ENCODE results near the gene PLEKHA8. TPM values are rescaled to one million over a fixed set of nuclear protein-coding genes. Genes with fewer than 3 reads are reported as not detected.

Gene PLEKHA8
- total and polyA plus RNA-seq, 3 experiments from 2014 or later: 3.7 to 10.0 (median 9.0) TPM

DNA sequence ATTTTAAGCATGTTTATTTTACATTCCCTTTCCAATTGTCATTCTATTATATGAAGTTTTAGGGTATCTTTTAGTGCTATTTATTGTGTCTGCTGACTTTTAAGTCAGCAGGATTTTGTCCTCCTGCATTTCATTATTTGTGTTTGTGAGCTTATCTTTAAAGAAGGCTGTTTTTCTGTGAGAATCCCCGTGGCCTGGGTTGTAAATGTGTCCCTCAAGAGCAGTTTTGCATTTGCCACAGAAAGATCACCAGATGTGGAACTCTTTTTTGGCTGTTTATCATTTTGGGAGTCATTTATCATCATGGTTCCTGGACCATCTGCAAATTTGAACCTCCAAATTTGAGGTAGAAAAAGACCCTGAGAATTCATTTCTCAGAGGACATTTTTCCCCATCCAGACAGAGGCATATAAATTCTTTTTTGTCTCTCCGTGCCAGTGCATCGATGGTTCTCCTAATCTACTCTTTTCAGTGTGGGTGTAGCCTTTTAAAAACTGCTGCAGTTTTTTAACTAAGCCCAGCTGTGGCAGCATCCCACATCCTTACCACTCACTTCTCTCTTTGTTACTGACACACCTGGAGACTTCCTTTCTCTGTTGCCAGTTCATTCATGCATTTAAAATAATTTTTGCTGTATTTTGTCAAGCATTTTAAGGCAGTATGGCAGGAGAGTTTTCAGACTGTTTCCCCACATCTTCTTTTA is 86.5 kb downstream of the PLEKHA8 start:
- no peak for DNase-seq
- no peaks in the 10 kb centered on the region for H3K27me3 Mint-ChIP-seq
- H3K4me1 ChIP-seq (ENCODE audit: insufficient read depth, low read length): no peaks in the 10 kb centered on the region
- peaks cover 0 to 7% (median 5%) of the 10 kb centered on the region in 3 donors for H3K4me1 Mint-ChIP-seq
- no peaks in the 10 kb centered on the region for H3K9me3 ChIP-seq (ENCODE audit: low read length)
- peaks cover 9 to 16% (median 13%) of the 10 kb centered on the region in 5 donors for H3K9me3 Mint-ChIP-seq
- H3K27me3 ChIP-seq (ENCODE audit: insufficient read depth, low read length, poor library complexity, severe bottlenecking): no peaks in the 10 kb centered on the region
- no peaks in the 10 kb centered on the region for H3K36me3 ChIP-seq (ENCODE audit: insufficient read depth, low read length)
- ChIA-PET POLR2A (no interaction called here), CTCF (no interaction called here)
- no peak overlapping the region for H3K4me3 ChIP-seq (ENCODE audit: low read length)
- peaks cover 2 to 33% (median 4%) of the 10 kb centered on the region in 3 donors for H3K36me3 Mint-ChIP-seq
- no peak overlapping the region for H3K4me3 Mint-ChIP-seq
- peak overlapping the region in 2 of 8 donors; percentile 17 to 47 for H3K27ac Mint-ChIP-seq
- no peak overlapping the region for H3K27ac ChIP-seq (ENCODE audit: low read depth, low read length)

DNA sequence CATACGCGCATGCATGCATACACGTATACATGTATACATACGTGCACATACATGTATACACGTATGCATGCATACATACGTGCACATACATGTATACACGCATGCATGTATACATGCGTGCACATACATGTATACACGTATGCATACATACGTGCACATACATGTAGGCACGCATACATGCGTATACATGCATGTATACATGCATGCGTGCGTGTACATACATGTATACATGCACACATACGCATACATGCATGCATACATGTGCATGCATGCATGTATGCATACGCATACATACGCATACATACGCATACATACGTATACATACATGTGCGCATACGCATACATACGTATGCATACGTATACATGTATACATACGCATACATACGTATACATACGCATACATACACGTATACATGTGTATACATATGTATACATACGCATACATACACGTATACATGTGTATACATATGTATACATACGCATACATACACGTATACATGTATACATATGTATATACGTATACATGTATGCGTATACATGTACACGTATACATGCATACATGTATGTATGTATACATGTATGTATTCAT is 87.6 kb downstream of the PLEKHA8 start:
- Mint-ChIP-seq H3K4me3 (no peak overlapping the region), H3K27ac (no peak overlapping the region), H3K27me3 (no peaks in the 10 kb centered on the region), H3K36me3 (peaks cover 0 to 22% (median 4%) of the 10 kb centered on the region in 3 donors), H3K9me3 (peaks cover 9 to 16% (median 11%) of the 10 kb centered on the region in 5 donors), H3K4me1 (peaks cover 0 to 7% (median 5%) of the 10 kb centered on the region in 3 donors)
- Histone ChIP-seq H3K27me3 (ENCODE audit: insufficient read depth, low read length, poor library complexity, severe bottlenecking) (no peaks in the 10 kb centered on the region), H3K4me3 (ENCODE audit: low read length) (no peak overlapping the region), H3K4me1 (ENCODE audit: insufficient read depth, low read length) (no peaks in the 10 kb centered on the region), H3K27ac (ENCODE audit: low read depth, low read length) (no peak overlapping the region), H3K36me3 (ENCODE audit: insufficient read depth, low read length) (no peaks in the 10 kb centered on the region), H3K9me3 (ENCODE audit: low read length) (no peaks in the 10 kb centered on the region)
- POLR2A ChIA-PET: no interaction called here
- DNase-seq: no peak
- CTCF ChIA-PET: no interaction called here

DNA sequence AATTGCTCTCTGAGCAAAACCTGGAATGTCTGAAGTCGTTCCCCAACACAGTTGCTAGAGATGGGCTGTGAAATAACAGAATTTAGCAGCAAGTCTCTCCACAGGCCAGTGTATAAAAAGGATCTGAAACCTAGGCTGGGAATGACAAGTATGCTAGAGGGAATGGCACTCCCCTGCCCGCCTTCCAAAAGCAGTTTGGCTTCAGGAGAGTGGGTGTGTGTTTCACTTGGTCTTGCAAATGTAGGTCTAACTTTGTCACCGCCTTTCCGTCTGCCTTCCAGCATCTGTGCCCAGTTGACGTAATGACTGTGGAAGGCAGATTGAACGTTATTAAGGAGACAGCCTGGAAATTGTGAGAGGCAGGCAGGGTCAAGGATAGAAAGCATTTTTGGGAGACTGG is 88.6 kb downstream of the PLEKHA8 start:
- CTCF ChIA-PET: no interaction called here
- Histone ChIP-seq H3K4me1 (ENCODE audit: insufficient read depth, low read length) (no peaks in the 10 kb centered on the region), H3K4me3 (ENCODE audit: low read length) (no peak overlapping the region), H3K36me3 (ENCODE audit: insufficient read depth, low read length) (no peaks in the 10 kb centered on the region), H3K9me3 (ENCODE audit: low read length) (no peaks in the 10 kb centered on the region), H3K27ac (ENCODE audit: low read depth, low read length) (no peak overlapping the region), H3K27me3 (ENCODE audit: insufficient read depth, low read length, poor library complexity, severe bottlenecking) (no peaks in the 10 kb centered on the region)
- POLR2A ChIA-PET: no interaction called here
- Mint-ChIP-seq H3K27ac (no peak overlapping the region), H3K27me3 (no peaks in the 10 kb centered on the region), H3K4me1 (peaks cover 0 to 7% (median 5%) of the 10 kb centered on the region in 3 donors), H3K4me3 (no peak overlapping the region), H3K36me3 (peaks cover 0 to 17% (median 4%) of the 10 kb centered on the region in 3 donors), H3K9me3 (peaks cover 9 to 16% (median 11%) of the 10 kb centered on the region in 5 donors)
- no peak for DNase-seq

DNA sequence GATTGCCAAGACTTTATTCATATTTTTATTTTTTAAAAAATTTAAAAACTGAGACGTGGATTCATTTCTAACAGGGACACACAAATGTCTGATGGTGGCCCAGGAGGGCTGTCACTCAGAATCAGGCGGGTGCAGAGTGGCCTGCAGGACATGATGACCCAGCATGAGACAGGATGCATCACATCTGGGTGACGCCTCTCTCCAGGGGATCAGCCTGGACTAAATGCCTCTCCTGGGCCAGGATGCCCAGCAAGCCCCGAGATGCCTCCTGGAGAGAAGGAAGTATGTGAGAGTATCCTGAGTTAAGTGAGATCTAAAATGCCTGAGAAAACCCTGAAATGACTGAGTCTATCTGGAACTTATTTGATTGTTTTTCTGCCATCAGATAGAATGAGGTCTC is 89.7 kb downstream of the PLEKHA8 start:
- Histone ChIP-seq H3K9me3 (ENCODE audit: low read length) (no peaks in the 10 kb centered on the region), H3K4me1 (ENCODE audit: insufficient read depth, low read length) (no peaks in the 10 kb centered on the region), H3K27ac (ENCODE audit: low read depth, low read length) (no peak overlapping the region), H3K4me3 (ENCODE audit: low read length) (no peak overlapping the region), H3K36me3 (ENCODE audit: insufficient read depth, low read length) (no peaks in the 10 kb centered on the region), H3K27me3 (ENCODE audit: insufficient read depth, low read length, poor library complexity, severe bottlenecking) (no peaks in the 10 kb centered on the region)
- peaks cover 0 to 7% (median 5%) of the 10 kb centered on the region in 3 donors for H3K4me1 Mint-ChIP-seq
- peaks cover 0 to 8% (median 3%) of the 10 kb centered on the region in 3 donors for H3K36me3 Mint-ChIP-seq
- H3K27ac Mint-ChIP-seq: no peak overlapping the region
- peaks cover 3 to 10% (median 9%) of the 10 kb centered on the region in 5 donors for H3K9me3 Mint-ChIP-seq
- no peak overlapping the region for H3K4me3 Mint-ChIP-seq
- no peaks in the 10 kb centered on the region for H3K27me3 Mint-ChIP-seq
- no peak for DNase-seq
- ChIA-PET POLR2A (no interaction called here), CTCF (no interaction called here)

DNA sequence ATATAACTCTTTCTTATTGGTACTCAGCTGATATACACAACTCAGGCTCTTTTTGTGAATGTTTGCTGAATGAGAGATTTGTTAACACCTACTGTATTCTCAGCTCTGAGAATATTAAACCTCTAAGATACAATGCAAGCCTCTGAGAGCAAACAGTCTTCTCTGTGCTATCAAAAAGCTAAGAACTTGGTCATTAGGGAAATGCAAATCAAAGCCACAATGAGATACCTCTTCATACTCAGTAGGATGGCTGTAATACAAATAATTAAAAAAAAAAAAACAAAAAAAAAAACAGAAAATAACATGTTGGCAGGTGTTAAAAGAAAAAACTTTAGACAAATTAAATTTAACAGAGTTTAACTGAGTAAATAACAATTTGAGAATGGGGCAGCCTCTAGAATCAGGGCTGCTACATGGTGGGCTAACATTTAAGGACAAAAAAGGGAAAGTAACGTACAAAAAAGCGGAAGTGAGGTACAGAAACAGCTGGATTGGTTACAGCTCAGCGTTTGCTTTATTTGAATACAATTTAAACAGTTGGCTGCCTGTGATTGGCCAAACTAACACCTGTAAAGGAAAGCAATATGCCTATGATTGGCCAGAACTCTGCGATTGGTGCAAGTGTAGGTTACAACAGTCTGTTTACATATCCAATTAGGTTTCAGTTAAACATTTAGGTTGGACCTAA is 91.8 kb downstream of the PLEKHA8 start:
- CTCF ChIA-PET: no interaction called here
- H3K4me3 ChIP-seq (ENCODE audit: low read length): no peak overlapping the region
- DNase-seq: no peak
- H3K27me3 ChIP-seq (ENCODE audit: insufficient read depth, low read length, poor library complexity, severe bottlenecking): no peaks in the 10 kb centered on the region
- H3K9me3 Mint-ChIP-seq: no peaks in the 10 kb centered on the region
- no peaks in the 10 kb centered on the region for H3K27me3 Mint-ChIP-seq
- H3K4me1 Mint-ChIP-seq: peaks cover 0 to under 1% (median under 1%) of the 10 kb centered on the region in 3 donors
- no peak overlapping the region for H3K4me3 Mint-ChIP-seq
- POLR2A ChIA-PET: no interaction called here
- no peaks in the 10 kb centered on the region for H3K4me1 ChIP-seq (ENCODE audit: insufficient read depth, low read length)
- H3K36me3 ChIP-seq (ENCODE audit: insufficient read depth, low read length): no peaks in the 10 kb centered on the region
- H3K9me3 ChIP-seq (ENCODE audit: low read length): no peaks in the 10 kb centered on the region
- H3K36me3 Mint-ChIP-seq: no peaks in the 10 kb centered on the region
- H3K27ac ChIP-seq (ENCODE audit: low read depth, low read length): no peak overlapping the region
- H3K27ac Mint-ChIP-seq: no peak overlapping the region

DNA sequence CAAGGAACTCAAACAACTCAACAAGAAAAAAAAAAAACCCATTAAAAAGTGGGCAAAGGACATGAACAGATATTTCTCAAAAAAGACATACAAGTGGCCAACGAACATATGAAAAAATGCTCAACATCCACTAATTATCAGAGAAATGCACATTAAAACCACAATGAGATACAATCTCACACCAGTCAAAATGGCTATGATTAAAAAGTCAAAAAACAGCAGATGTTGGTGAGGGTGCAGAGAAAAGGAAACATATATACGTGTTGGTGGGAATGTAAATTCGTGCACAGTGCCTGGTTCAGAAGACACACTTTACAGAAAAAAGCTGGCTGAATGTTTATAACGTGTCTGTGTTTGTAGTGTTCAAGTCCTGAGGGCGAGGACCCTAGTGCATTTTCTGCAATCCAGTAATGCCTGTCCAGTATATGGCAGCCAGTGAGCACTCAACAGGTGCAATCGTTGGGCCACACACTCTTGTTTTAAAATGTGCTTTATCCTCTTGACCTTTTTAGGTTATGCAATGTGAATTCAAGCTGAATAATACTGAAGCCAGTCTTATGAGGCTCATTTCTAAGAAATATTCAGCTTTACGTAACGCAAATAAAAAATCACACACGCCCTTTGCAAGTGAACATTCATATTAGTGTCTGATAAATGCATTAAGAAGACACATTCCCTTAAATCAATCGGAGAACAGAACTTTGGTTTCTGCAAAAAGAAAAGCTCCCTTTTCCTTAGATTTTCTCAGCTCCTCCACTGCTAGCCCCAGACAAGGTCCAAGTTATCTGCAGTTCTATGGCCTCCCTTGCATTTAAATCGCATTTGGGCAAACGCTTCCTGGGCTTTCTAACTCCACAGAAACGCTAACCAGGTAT is 105.8 kb downstream of the PLEKHA8 start:
- CTCF ChIA-PET: interaction anchor here (0.9 kb wide), 1 partner anchor 10 kb away, joined by 3 read pairs; no protein-coding TSS in a partner anchor

DNA sequence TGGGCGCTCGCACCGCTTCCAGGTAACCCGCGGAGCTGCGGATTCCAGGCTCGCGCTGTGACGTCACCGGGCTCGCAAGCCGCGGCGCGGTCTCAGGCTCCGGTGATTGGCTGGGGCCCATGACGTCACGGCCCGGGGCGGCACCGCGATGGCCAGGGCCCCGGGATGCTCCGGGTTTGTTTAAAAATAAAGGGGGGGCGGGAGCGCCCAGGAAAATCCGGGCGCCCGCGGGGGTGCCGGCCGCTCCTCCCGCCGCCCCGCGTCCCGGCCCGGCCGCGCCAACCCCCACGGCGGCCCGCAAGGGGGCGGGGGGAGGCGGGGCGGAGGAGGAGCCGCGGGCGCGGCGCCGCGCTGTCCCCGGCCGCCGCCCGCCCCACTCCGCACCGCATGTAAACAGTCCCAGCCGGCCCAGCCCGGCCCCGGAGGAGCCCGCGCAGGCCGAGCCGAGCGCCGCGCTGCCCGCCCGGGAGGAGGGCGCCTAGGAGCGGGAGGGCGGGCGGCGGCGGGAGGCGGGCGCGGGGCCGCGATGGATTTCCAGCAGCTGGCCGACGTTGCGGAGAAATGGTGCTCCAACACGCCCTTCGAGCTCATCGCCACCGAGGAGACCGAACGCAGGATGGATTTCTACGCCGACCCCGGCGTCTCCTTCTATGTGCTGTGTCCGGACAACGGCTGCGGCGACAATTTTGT is 106.5 kb downstream of the PLEKHA8 start, which contains the start of gene MTURN:
MTURN (plus strand) TSS at position 376 of the 690 bp plus-strand sequence; CDS start at position 527, 151 bp downstream.
- Mint-ChIP-seq H3K9me3 (no peaks in the 10 kb centered on the region), H3K4me1 (peaks cover 5 to 21% (median 11%) of the 10 kb centered on the region in 3 donors), H3K27ac (peak within 1 kb of the TSS; percentile 85 to 95 (median 90)), H3K36me3 (peaks cover 0 to 5% (median 0%) of the 10 kb centered on the region in 3 donors), H3K4me3 (peak within 1 kb of the TSS; percentile 90 to 97 (median 93)), H3K27me3 (peaks cover 0 to 7% of the 10 kb centered on the region in 2 donors)
- Histone ChIP-seq H3K27me3 (ENCODE audit: insufficient read depth, low read length, poor library complexity, severe bottlenecking) (no peaks in the 10 kb centered on the region), H3K36me3 (ENCODE audit: insufficient read depth, low read length) (no peaks in the 10 kb centered on the region), H3K9me3 (ENCODE audit: low read length) (no peaks in the 10 kb centered on the region), H3K4me1 (ENCODE audit: insufficient read depth, low read length) (peaks cover 11% of the 10 kb centered on the region), H3K27ac (ENCODE audit: low read depth, low read length) (peak within 1 kb of the TSS; percentile 44), H3K4me3 (ENCODE audit: low read length) (peak within 1 kb of the TSS; percentile 83)
- CTCF ChIA-PET: interaction anchor here (0.9 kb wide), 2 partner anchors 9 kb away, joined by 3 read pairs; no protein-coding TSS in a partner anchor
- POLR2A ChIA-PET: interaction anchor here (0.5 to 1.7 kb wide), 8 partner anchors 23 to 459 kb away, joined by 3 to 7 read pairs (median 6); partner anchors contain the start of gene FKBP14
- peak; percentile 84 to 91 (median 89) for DNase-seq

More for the DNA sequence above, 105.8 kb downstream of the PLEKHA8 start:
- Histone ChIP-seq H3K4me1 (ENCODE audit: insufficient read depth, low read length) (peaks cover 11% of the 10 kb centered on the region), H3K36me3 (ENCODE audit: insufficient read depth, low read length) (no peaks in the 10 kb centered on the region), H3K27ac (ENCODE audit: low read depth, low read length) (peak overlapping the region; percentile 40), H3K4me3 (ENCODE audit: low read length) (peak overlapping the region; percentile 66), H3K27me3 (ENCODE audit: insufficient read depth, low read length, poor library complexity, severe bottlenecking) (no peaks in the 10 kb centered on the region), H3K9me3 (ENCODE audit: low read length) (no peaks in the 10 kb centered on the region)
- POLR2A ChIA-PET: interaction anchor here (1.1 to 1.7 kb wide), 4 partner anchors 28 to 460 kb away, joined by 3 to 6 read pairs (median 6); no protein-coding TSS in a partner anchor
- Mint-ChIP-seq H3K4me3 (peak overlapping the region; percentile 82 to 96 (median 85)), H3K36me3 (peaks cover 0 to 5% (median 2%) of the 10 kb centered on the region in 3 donors), H3K9me3 (no peaks in the 10 kb centered on the region), H3K27ac (peak overlapping the region; percentile 76 to 95 (median 89)), H3K27me3 (peaks cover 0 to 7% of the 10 kb centered on the region in 2 donors), H3K4me1 (peaks cover 5 to 21% (median 11%) of the 10 kb centered on the region in 3 donors)
- DNase-seq: no peak

Data from CD8-positive, alpha-beta memory T cell (primary cell).